ENCODE results near the gene CTNNA1. TPM values are rescaled to one million over a fixed set of nuclear protein-coding genes. Genes with fewer than 3 reads are reported as not detected.

CTNNA1 gene
- polyA plus RNA-seq, 1 donor (not counting 4 experiments of a cell fraction or from before 2014, with no cell fraction given) = 119 TPM

- DNase-seq (ENCODE audit: low read depth, low spot score) (no peak), FAIRE-seq (no peak)
- dilution Hi-C loops (cut with MboI; ENCODE audit: extremely low pct_ligation_motif_present, low sequenced_read_pairs) = no loop called here
- Histone ChIP-seq H3K9me1 (ENCODE audit: control insufficient read depth, extremely low read depth, insufficient read depth, low read length) (no peaks in the 10 kb centered on the region), H2AFZ (ENCODE audit: control insufficient read depth, low read length) (no peak overlapping the region), H3K27me3 (ENCODE audit: control insufficient read depth, extremely low read depth, insufficient read depth, low read length) (no peaks in the 10 kb centered on the region), H3K79me2 (ENCODE audit: control insufficient read depth, insufficient read depth, low read length) (peaks cover 4% of the 10 kb centered on the region), H3K4me2 (ENCODE audit: control insufficient read depth, extremely low read depth, insufficient read depth, low read depth, low read length) (no peak overlapping the region), H3K4me1 (ENCODE audit: control insufficient read depth, extremely low read depth, insufficient read depth, low read length) (no peaks in the 10 kb centered on the region), H3K9me3 (ENCODE audit: control insufficient read depth, low read depth, low read length) (no peaks in the 10 kb centered on the region), H3K9ac (ENCODE audit: control insufficient read depth, extremely low read depth, insufficient read depth, low read length) (no peak overlapping the region), H4K20me1 (ENCODE audit: control insufficient read depth, extremely low read depth, insufficient read depth, low read length) (no peaks in the 10 kb centered on the region), H3K27ac (ENCODE audit: control insufficient read depth, insufficient read depth, low read length) (no peak overlapping the region), H3K36me3 (ENCODE audit: control insufficient read depth in 2 of 2, extremely low read depth in 1 of 2, insufficient read depth in 2 of 2, low read length in 2 of 2) (peaks cover 56 to 57% of the 10 kb centered on the region in 2 experiments), H3K4me3 (ENCODE audit: control insufficient read depth in 2 of 3, extremely low read depth in 1 of 3, insufficient read depth in 2 of 3, low read depth in 1 of 3, low read length in 3 of 3) (no peak overlapping the region)
- TF ChIP-seq EZH2 (IDR thresholded peaks at IDR 0.05; ENCODE audit: low read length) (no peak), CTCF (optimal IDR thresholded peaks at IDR 0.05 in 1 of 3, IDR thresholded peaks at IDR 0.05 in 1 of 3, conservative IDR thresholded peaks at IDR 0.05 in 1 of 3; ENCODE audit: extremely low read depth in 1 of 3, insufficient read depth in 2 of 3, low read length in 3 of 3) (no peak)
Observed at GRCh38 chr5:138926257-138926656, 173.0 kb downstream of the CTNNA1 start.

- Histone ChIP-seq H3K27me3 (ENCODE audit: control insufficient read depth, extremely low read depth, insufficient read depth, low read length) (no peaks in the 10 kb centered on the region), H3K9ac (ENCODE audit: control insufficient read depth, extremely low read depth, insufficient read depth, low read length) (no peak overlapping the region), H3K36me3 (ENCODE audit: control insufficient read depth in 2 of 2, extremely low read depth in 1 of 2, insufficient read depth in 2 of 2, low read length in 2 of 2) (peaks cover 62% of the 10 kb centered on the region in 2 experiments), H4K20me1 (ENCODE audit: control insufficient read depth, extremely low read depth, insufficient read depth, low read length) (no peaks in the 10 kb centered on the region), H3K27ac (ENCODE audit: control insufficient read depth, insufficient read depth, low read length) (no peak overlapping the region), H3K4me2 (ENCODE audit: control insufficient read depth, extremely low read depth, insufficient read depth, low read depth, low read length) (no peak overlapping the region), H3K79me2 (ENCODE audit: control insufficient read depth, insufficient read depth, low read length) (peaks cover 3% of the 10 kb centered on the region), H3K4me3 (ENCODE audit: control insufficient read depth in 2 of 3, extremely low read depth in 1 of 3, insufficient read depth in 2 of 3, low read depth in 1 of 3, low read length in 3 of 3) (no peak overlapping the region), H2AFZ (ENCODE audit: control insufficient read depth, low read length) (no peak overlapping the region), H3K9me3 (ENCODE audit: control insufficient read depth, low read depth, low read length) (no peaks in the 10 kb centered on the region), H3K9me1 (ENCODE audit: control insufficient read depth, extremely low read depth, insufficient read depth, low read length) (no peaks in the 10 kb centered on the region), H3K4me1 (ENCODE audit: control insufficient read depth, extremely low read depth, insufficient read depth, low read length) (no peaks in the 10 kb centered on the region)
- FAIRE-seq (no peak), DNase-seq (ENCODE audit: low read depth, low spot score) (no peak)
- dilution Hi-C loops (cut with MboI; ENCODE audit: extremely low pct_ligation_motif_present, low sequenced_read_pairs) = no loop called here
- TF ChIP-seq CTCF (optimal IDR thresholded peaks at IDR 0.05 in 1 of 3, IDR thresholded peaks at IDR 0.05 in 1 of 3, conservative IDR thresholded peaks at IDR 0.05 in 1 of 3; ENCODE audit: extremely low read depth in 1 of 3, insufficient read depth in 2 of 3, low read length in 3 of 3) (no peak), EZH2 (IDR thresholded peaks at IDR 0.05; ENCODE audit: low read length) (no peak)
Observed at GRCh38 chr5:138926688-138927448, 173.6 kb downstream of the CTNNA1 start.

Data from keratinocyte (primary cell).